ENCODE measurements around the gene KIAA0319L.

DNA sequence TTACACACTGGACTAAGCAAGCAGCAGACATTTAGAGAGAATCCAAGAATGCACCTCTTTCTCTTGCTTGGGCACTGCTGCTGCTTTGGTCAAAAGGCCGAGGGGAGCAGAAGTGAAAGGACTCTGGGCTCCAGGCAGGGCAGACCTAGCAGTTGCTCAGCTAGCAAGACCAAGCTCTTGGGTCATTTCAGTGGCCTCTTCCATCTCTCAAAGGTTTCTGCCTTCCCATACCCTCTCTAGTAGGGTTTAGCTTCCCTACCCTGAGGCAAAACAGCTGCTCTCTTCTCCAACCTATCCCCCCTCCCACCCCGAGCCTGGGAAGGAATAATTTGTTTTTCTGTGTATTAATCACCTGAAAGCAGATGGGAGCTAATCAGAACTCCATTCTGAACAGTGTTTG is 41.7 kb upstream of the KIAA0319L start:
- TF ChIP-seq, protein P1, sequence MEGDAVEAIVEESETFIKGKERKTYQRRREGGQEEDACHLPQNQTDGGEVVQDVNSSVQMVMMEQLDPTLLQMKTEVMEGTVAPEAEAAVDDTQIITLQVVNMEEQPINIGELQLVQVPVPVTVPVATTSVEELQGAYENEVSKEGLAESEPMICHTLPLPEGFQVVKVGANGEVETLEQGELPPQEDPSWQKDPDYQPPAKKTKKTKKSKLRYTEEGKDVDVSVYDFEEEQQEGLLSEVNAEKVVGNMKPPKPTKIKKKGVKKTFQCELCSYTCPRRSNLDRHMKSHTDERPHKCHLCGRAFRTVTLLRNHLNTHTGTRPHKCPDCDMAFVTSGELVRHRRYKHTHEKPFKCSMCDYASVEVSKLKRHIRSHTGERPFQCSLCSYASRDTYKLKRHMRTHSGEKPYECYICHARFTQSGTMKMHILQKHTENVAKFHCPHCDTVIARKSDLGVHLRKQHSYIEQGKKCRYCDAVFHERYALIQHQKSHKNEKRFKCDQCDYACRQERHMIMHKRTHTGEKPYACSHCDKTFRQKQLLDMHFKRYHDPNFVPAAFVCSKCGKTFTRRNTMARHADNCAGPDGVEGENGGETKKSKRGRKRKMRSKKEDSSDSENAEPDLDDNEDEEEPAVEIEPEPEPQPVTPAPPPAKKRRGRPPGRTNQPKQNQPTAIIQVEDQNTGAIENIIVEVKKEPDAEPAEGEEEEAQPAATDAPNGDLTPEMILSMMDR (IDR thresholded peaks at IDR 0.05), result no peak
- TF ChIP-seq EP300 (IDR thresholded peaks at IDR 0.05; ENCODE audit: low read depth), result no peak
- TF ChIP-seq POLR2A (IDR thresholded peaks at IDR 0.05), result no peak
- TF ChIP-seq POLR2AphosphoS5 (IDR thresholded peaks at IDR 0.05), result no peak

Measured in transverse colon (tissue), 4 donors.